ENCODE results near the gene MARF1. TPM values are rescaled to one million over a fixed set of nuclear protein-coding genes. Genes with fewer than 3 reads are reported as not detected.

MARF1 gene
- total and polyA plus RNA-seq, 2 of the 8 experiments (the other 6 are each of a cell fraction or from before 2014, with no cell fraction given), result 5.6 to 31.4 TPM

GRCh38 chr16:15548482-15548891 lies 94.5 kb downstream of the MARF1 start (continued):
- TF ChIP-seq CHD7 (IDR thresholded peaks at IDR 0.05; ENCODE audit: insufficient replicate concordance, low read length) (no peak), POU5F1 (IDR thresholded peaks at IDR 0.05; ENCODE audit: low read depth, low read length) (no peak)

All from H1 (cell line).